Measurements from ENCODE around the gene ZYG11A.
"Not testable (repeated sequence)": the region's sequence is repeated elsewhere in the genome, so short reads cannot be mapped to it uniquely, and the experiment has no call there.

Gene ZYG11A

DNA sequence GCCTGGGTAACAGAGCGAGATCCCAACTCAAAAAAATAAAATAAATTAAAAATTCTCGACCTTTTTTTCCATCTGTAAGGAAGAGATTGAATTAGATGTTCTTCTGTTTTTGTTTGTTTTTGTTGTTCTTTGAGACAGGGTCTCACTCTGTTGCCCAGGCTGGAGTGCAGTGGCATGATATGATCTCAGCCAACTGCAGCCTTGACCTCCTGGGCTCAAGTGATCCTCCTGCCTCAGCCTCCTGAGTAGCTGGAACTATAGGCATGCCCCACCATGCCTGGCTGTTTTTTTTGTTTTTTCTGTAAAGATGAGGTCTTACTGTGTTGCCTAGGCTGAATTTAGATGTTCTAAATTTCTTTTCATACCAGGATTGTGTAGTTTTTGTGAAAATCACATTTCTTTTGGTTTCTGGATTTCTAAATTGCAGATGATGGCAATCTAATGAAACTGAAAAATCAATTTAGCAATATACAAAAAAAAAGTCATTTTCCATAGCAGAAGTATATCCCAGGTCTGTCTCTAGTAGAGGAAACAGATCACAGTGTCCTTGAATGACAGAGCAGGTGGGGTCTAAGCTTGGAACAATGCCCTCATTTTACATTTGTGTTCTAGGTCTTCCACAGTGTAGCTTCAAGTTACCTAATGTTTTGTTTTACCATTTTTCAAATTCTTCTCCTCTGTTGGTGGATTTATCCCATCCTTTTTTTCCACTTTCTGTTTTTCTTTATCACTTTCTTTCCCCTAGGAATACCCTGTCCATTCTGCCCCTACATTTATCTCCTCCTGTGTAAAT, 20.3 kb downstream of the ZYG11A start:
- Histone ChIP-seq H3K9me3 (ENCODE audit: insufficient read depth, low read length) (no peaks in the 10 kb centered on the region), H3F3A (ENCODE audit: insufficient read depth) (no peaks in the 10 kb centered on the region), H3K4me3 (ENCODE audit: insufficient read depth, low read length, poor library complexity, severe bottlenecking) (no peak overlapping the region), H3K27ac (ENCODE audit: low read depth, low read length) (no peak overlapping the region), H3K4me2 (ENCODE audit: low read depth, low read length, poor library complexity, severe bottlenecking) (no peak overlapping the region), H3K27me3 (ENCODE audit: low read length) (no peaks in the 10 kb centered on the region), H2AFZ (ENCODE audit: low read depth, low read length, severe bottlenecking) (no peak overlapping the region), H3K79me2 (ENCODE audit: insufficient read depth, low read length) (no peaks in the 10 kb centered on the region), H4K20me1 (ENCODE audit: low read depth, low read length) (no peaks in the 10 kb centered on the region), H3K36me3 (ENCODE audit: low read length) (peaks cover 7% of the 10 kb centered on the region; the same call in 1 of the 2 replicates), H3K9ac (ENCODE audit: low read length) (no peak overlapping the region), H3K9me2 (replicated peaks; ENCODE audit: insufficient read depth, low read length) (no peaks in the 10 kb centered on the region)
- TF ChIP-seq, protein P1, sequence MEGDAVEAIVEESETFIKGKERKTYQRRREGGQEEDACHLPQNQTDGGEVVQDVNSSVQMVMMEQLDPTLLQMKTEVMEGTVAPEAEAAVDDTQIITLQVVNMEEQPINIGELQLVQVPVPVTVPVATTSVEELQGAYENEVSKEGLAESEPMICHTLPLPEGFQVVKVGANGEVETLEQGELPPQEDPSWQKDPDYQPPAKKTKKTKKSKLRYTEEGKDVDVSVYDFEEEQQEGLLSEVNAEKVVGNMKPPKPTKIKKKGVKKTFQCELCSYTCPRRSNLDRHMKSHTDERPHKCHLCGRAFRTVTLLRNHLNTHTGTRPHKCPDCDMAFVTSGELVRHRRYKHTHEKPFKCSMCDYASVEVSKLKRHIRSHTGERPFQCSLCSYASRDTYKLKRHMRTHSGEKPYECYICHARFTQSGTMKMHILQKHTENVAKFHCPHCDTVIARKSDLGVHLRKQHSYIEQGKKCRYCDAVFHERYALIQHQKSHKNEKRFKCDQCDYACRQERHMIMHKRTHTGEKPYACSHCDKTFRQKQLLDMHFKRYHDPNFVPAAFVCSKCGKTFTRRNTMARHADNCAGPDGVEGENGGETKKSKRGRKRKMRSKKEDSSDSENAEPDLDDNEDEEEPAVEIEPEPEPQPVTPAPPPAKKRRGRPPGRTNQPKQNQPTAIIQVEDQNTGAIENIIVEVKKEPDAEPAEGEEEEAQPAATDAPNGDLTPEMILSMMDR (IDR thresholded peaks at IDR 0.05; ENCODE audit: insufficient read depth, low read length, poor library complexity, severe bottlenecking) = no peak
- no peak for TF ChIP-seq EZH2phosphoT487 (conservative IDR thresholded peaks at IDR 0.05; ENCODE audit: low read length)

DNA sequence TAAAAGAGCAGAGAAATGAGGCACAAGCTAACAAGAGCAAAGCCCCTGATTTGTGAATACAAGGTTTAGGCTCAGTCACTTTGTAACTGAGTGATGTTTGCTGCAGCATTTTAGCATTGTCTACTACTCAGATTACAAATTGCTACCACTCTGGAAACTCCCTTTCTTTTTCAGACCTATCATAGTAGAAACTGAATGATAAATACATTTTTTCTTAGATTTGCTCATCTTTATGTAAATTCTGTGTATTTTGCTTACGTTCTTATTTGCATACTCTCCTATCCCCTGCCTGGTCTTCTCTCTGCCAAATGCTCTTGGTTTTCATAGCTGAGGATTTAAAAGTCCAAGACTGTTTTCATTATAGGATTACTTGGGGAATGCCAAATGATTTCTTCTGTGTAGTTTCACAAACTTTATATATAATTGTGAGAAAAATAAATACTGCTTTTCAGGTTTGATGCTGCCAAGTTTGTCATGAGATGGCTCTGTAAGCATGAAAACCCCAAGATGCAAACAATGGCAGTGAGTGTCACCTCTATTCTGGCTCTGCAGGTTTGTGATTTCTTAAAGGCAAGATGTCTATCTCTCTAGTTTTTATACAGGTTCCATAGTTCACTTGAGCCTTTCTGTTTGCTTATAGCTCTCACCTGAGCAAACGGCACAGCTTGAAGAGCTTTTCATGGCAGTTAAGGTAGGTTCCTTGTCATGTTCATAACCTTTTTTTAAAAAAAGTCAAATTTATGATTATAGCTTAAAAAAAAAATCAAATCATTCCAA, 24.7 kb downstream of the ZYG11A start:
- no peak for TF ChIP-seq EZH2phosphoT487 (conservative IDR thresholded peaks at IDR 0.05; ENCODE audit: low read length)
- TF ChIP-seq, protein P1 (IDR thresholded peaks at IDR 0.05; ENCODE audit: insufficient read depth, low read length, poor library complexity, severe bottlenecking) = no peak
- no peaks in the 10 kb centered on the region for H3K79me2 ChIP-seq (ENCODE audit: insufficient read depth, low read length)
- peaks cover 7% of the 10 kb centered on the region; the same call in 1 of the 2 replicates for H3K36me3 ChIP-seq (ENCODE audit: low read length)
- no peaks in the 10 kb centered on the region for H3F3A ChIP-seq (ENCODE audit: insufficient read depth)
- no peaks in the 10 kb centered on the region for H4K20me1 ChIP-seq (ENCODE audit: low read depth, low read length)
- no peak overlapping the region for H3K4me3 ChIP-seq (ENCODE audit: insufficient read depth, low read length, poor library complexity, severe bottlenecking)
- no peaks in the 10 kb centered on the region for H3K27me3 ChIP-seq (ENCODE audit: low read length)
- H3K9ac ChIP-seq (ENCODE audit: low read length) = no peak overlapping the region
- H2AFZ ChIP-seq (ENCODE audit: low read depth, low read length, severe bottlenecking) = no peak overlapping the region
- H3K9me2 ChIP-seq (replicated peaks; ENCODE audit: insufficient read depth, low read length) = no peaks in the 10 kb centered on the region
- no peak overlapping the region for H3K4me2 ChIP-seq (ENCODE audit: low read depth, low read length, poor library complexity, severe bottlenecking)
- no peaks in the 10 kb centered on the region for H3K9me3 ChIP-seq (ENCODE audit: insufficient read depth, low read length)
- H3K27ac ChIP-seq (ENCODE audit: low read depth, low read length) = no peak overlapping the region

DNA sequence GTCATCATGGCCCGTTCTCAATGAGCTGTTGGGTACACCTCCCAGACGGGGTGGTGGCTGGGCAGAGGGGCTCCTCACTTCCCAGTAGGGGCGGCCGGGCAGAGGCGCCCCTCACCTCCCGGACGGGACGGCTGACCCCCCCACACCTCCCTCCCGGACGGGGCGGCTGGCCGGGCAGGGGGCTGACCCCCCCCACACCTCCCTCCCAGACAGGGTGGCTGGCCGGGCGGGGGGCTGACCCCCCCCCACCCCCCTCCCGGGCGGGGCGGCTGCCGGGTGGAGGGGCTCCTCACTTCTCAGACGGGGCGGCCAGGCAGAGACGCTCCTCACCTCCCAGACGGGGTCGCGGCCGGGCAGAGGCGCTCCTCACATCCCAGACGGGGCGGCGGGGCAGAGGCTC, 27.2 kb downstream of the ZYG11A start:
- not testable (repeated sequence) for H3K79me2 ChIP-seq (ENCODE audit: insufficient read depth, low read length); H4K20me1 ChIP-seq (ENCODE audit: low read depth, low read length); H2AFZ ChIP-seq (ENCODE audit: low read depth, low read length, severe bottlenecking); H3K36me3 ChIP-seq (ENCODE audit: low read length); H3K9ac ChIP-seq (ENCODE audit: low read length); H3F3A ChIP-seq (ENCODE audit: insufficient read depth); H3K9me2 ChIP-seq (replicated peaks; ENCODE audit: insufficient read depth, low read length); H3K4me3 ChIP-seq (ENCODE audit: insufficient read depth, low read length, poor library complexity, severe bottlenecking); H3K4me2 ChIP-seq (ENCODE audit: low read depth, low read length, poor library complexity, severe bottlenecking); H3K9me3 ChIP-seq (ENCODE audit: insufficient read depth, low read length); H3K27ac ChIP-seq (ENCODE audit: low read depth, low read length); H3K27me3 ChIP-seq (ENCODE audit: low read length)

DNA sequence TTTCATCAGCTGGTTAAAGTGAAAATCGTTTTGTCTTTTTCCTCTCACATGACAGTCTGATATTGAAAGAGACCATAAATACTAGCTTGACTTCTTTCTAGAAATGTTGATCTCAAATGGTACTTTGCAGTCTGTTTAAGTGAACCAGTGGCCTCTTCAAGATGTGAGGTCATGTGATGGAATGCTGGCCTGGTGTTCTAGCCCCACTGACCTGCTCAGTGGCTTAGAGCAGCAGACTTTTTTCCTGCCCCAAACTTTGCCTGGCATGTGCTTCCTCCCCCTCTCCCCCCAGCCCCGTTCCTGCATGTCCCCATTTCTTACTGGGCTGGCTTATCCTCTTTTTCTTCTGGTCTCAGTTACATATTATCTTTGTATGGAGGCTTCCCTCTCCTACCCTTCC, 34.3 kb downstream of the ZYG11A start:
- no peak for TF ChIP-seq EZH2phosphoT487 (conservative IDR thresholded peaks at IDR 0.05; ENCODE audit: low read length)
- TF ChIP-seq, protein P1 (IDR thresholded peaks at IDR 0.05; ENCODE audit: insufficient read depth, low read length, poor library complexity, severe bottlenecking) = no peak
- no peaks in the 10 kb centered on the region for H3F3A ChIP-seq (ENCODE audit: insufficient read depth)
- H3K4me2 ChIP-seq (ENCODE audit: low read depth, low read length, poor library complexity, severe bottlenecking) = no peak overlapping the region
- H3K9ac ChIP-seq (ENCODE audit: low read length) = no peak overlapping the region
- no peaks in the 10 kb centered on the region; the same call in 1 of the 2 replicates for H3K36me3 ChIP-seq (ENCODE audit: low read length)
- no peak overlapping the region for H3K4me3 ChIP-seq (ENCODE audit: insufficient read depth, low read length, poor library complexity, severe bottlenecking)
- no peaks in the 10 kb centered on the region for H3K79me2 ChIP-seq (ENCODE audit: insufficient read depth, low read length)
- H3K27me3 ChIP-seq (ENCODE audit: low read length) = no peaks in the 10 kb centered on the region
- H3K27ac ChIP-seq (ENCODE audit: low read depth, low read length) = no peak overlapping the region
- H3K9me3 ChIP-seq (ENCODE audit: insufficient read depth, low read length) = no peaks in the 10 kb centered on the region
- H4K20me1 ChIP-seq (ENCODE audit: low read depth, low read length) = no peaks in the 10 kb centered on the region
- H3K9me2 ChIP-seq (replicated peaks; ENCODE audit: insufficient read depth, low read length) = no peaks in the 10 kb centered on the region
- no peak overlapping the region for H2AFZ ChIP-seq (ENCODE audit: low read depth, low read length, severe bottlenecking)

Measured in SU-DHL-6 (cell line).